ENCODE results near the gene P2RX3.
"Not testable (repeated sequence)": the region's sequence is repeated elsewhere in the genome, so short reads cannot be mapped to it uniquely, and the experiment has no call there.

The P2RX3 gene

GRCh38 chr11:57349491-57350274 lies 11.5 kb downstream of the P2RX3 start:
- peak; percentile 51 for DNase-seq (ENCODE audit: low spot score)

- DNase-seq (ENCODE audit: low spot score) = no peak
These were observed 14.9 kb downstream of the P2RX3 start for GRCh38 chr11:57353036-57353435.

GRCh38 chr11:57353446-57353845 lies 15.3 kb downstream of the P2RX3 start:
- no peak for DNase-seq (ENCODE audit: low spot score)

GRCh38 chr11:57353852-57354251 lies 15.7 kb downstream of the P2RX3 start:
- no peak for DNase-seq (ENCODE audit: low spot score)

GRCh38 chr11:57354699-57355098 lies 16.5 kb downstream of the P2RX3 start:
- no peak for DNase-seq (ENCODE audit: low spot score)

GRCh38 chr11:57356268-57356667 lies 18.1 kb downstream of the P2RX3 start:
- no peak for DNase-seq (ENCODE audit: low spot score)

GRCh38 chr11:57357310-57357709 lies 19.2 kb downstream of the P2RX3 start:
- DNase-seq (ENCODE audit: low spot score) = no peak

- no peak for DNase-seq (ENCODE audit: low spot score)
These were observed 19.7 kb downstream of the P2RX3 start for GRCh38 chr11:57357856-57358255.

- DNase-seq (ENCODE audit: low spot score) = no peak
These were observed 20.4 kb downstream of the P2RX3 start for GRCh38 chr11:57358543-57358961.

- DNase-seq (ENCODE audit: low spot score) = no peak
These were observed 20.8 kb downstream of the P2RX3 start for GRCh38 chr11:57358991-57359390.

GRCh38 chr11:57359396-57359795 lies 21.2 kb downstream of the P2RX3 start:
- no peak for DNase-seq (ENCODE audit: low spot score)

GRCh38 chr11:57359896-57360690 lies 21.9 kb downstream of the P2RX3 start:
- DNase-seq (ENCODE audit: low spot score) = no peak

GRCh38 chr11:57360991-57361390 lies 22.8 kb downstream of the P2RX3 start:
- no peak for DNase-seq (ENCODE audit: low spot score)

GRCh38 chr11:57361420-57361819 lies 23.3 kb downstream of the P2RX3 start:
- not testable (repeated sequence) for DNase-seq (ENCODE audit: low spot score)

GRCh38 chr11:57361926-57362325 lies 23.8 kb downstream of the P2RX3 start:
- DNase-seq (ENCODE audit: low spot score) = no peak

- DNase-seq (ENCODE audit: low spot score) = no peak
These were observed 25.3 kb downstream of the P2RX3 start for GRCh38 chr11:57363131-57364080.

GRCh38 chr11:57364851-57365660 lies 26.9 kb downstream of the P2RX3 start:
- no peak for DNase-seq (ENCODE audit: low spot score)

GRCh38 chr11:57368106-57368844 lies 30.1 kb downstream of the P2RX3 start:
- DNase-seq (ENCODE audit: low spot score) = peak; percentile 64

GRCh38 chr11:57368845-57369232 lies 30.7 kb downstream of the P2RX3 start:
- no peak for DNase-seq (ENCODE audit: low spot score)

GRCh38 chr11:57370251-57370650 lies 32.1 kb downstream of the P2RX3 start:
- peak; percentile 9 for DNase-seq (ENCODE audit: low spot score)

GRCh38 chr11:57370941-57371340 lies 32.8 kb downstream of the P2RX3 start:
- no peak for DNase-seq (ENCODE audit: low spot score)

Data from kidney tubule cell (primary cell).